ENCODE results near the gene SLFN12L. TPM values are rescaled to one million over a fixed set of nuclear protein-coding genes. Genes with fewer than 3 reads are reported as not detected.

SLFN12L gene
- polyA plus RNA-seq, 1 donor (not counting 4 experiments of a cell fraction or from before 2014, with no cell fraction given), result 0.09 TPM

DNA sequence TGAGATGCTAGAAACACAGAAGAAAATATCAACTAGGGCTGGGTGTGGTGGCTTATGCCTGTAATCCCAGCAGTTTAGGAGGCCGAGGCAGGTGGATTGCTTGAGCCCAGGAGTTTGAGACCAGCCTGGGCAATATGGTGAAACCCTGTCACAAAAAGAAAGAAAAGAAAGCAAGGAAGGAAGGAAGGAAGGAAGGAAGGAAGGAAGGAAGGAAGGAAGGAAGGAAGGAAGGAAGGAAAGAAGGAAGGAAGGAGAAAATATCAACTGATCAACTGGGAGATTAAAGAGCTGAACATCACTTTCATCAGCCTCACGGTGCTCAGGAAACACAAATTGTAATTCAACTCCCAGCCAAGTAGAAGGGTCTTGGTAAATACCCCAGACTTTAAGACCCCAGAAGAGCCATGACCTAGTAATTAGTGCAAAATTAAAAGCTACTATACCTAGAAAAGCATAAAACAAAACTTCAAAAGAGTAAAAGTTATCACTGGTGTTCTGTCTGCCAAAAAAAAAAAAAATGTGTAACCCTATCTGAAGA, 61.1 kb downstream of the SLFN12L start:
- H3K4me3 ChIP-seq (ENCODE audit: control insufficient read depth in 2 of 3, extremely low read depth in 1 of 3, insufficient read depth in 2 of 3, low read depth in 1 of 3, low read length in 3 of 3), result no peak overlapping the region
- no peaks in the 10 kb centered on the region for H4K20me1 ChIP-seq (ENCODE audit: control insufficient read depth, extremely low read depth, insufficient read depth, low read length)
- no peaks in the 10 kb centered on the region for H3K9me3 ChIP-seq (ENCODE audit: control insufficient read depth, low read depth, low read length)
- H3K4me1 ChIP-seq (ENCODE audit: control insufficient read depth, extremely low read depth, insufficient read depth, low read length), result no peaks in the 10 kb centered on the region
- no peak overlapping the region for H2AFZ ChIP-seq (ENCODE audit: control insufficient read depth, low read length)
- FAIRE-seq, result no peak
- TF ChIP-seq EZH2 (IDR thresholded peaks at IDR 0.05; ENCODE audit: low read length), result no peak
- TF ChIP-seq, protein P1, sequence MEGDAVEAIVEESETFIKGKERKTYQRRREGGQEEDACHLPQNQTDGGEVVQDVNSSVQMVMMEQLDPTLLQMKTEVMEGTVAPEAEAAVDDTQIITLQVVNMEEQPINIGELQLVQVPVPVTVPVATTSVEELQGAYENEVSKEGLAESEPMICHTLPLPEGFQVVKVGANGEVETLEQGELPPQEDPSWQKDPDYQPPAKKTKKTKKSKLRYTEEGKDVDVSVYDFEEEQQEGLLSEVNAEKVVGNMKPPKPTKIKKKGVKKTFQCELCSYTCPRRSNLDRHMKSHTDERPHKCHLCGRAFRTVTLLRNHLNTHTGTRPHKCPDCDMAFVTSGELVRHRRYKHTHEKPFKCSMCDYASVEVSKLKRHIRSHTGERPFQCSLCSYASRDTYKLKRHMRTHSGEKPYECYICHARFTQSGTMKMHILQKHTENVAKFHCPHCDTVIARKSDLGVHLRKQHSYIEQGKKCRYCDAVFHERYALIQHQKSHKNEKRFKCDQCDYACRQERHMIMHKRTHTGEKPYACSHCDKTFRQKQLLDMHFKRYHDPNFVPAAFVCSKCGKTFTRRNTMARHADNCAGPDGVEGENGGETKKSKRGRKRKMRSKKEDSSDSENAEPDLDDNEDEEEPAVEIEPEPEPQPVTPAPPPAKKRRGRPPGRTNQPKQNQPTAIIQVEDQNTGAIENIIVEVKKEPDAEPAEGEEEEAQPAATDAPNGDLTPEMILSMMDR (optimal IDR thresholded peaks at IDR 0.05 in 1 of 3, IDR thresholded peaks at IDR 0.05 in 1 of 3, conservative IDR thresholded peaks at IDR 0.05 in 1 of 3; ENCODE audit: extremely low read depth in 1 of 3, insufficient read depth in 2 of 3, low read length in 3 of 3), result no peak
- no peak for DNase-seq (ENCODE audit: low read depth, low spot score)
- H3K27ac ChIP-seq (ENCODE audit: control insufficient read depth, insufficient read depth, low read length), result no peak overlapping the region
- H3K36me3 ChIP-seq (ENCODE audit: control insufficient read depth in 2 of 2, extremely low read depth in 1 of 2, insufficient read depth in 2 of 2, low read length in 2 of 2), result no peaks in the 10 kb centered on the region
- no peaks in the 10 kb centered on the region for H3K79me2 ChIP-seq (ENCODE audit: control insufficient read depth, insufficient read depth, low read length)
- H3K27me3 ChIP-seq (ENCODE audit: control insufficient read depth, extremely low read depth, insufficient read depth, low read length), result peaks cover 10% of the 10 kb centered on the region
- H3K4me2 ChIP-seq (ENCODE audit: control insufficient read depth, extremely low read depth, insufficient read depth, low read depth, low read length), result no peak overlapping the region
- H3K9me1 ChIP-seq (ENCODE audit: control insufficient read depth, extremely low read depth, insufficient read depth, low read length), result no peaks in the 10 kb centered on the region
- H3K9ac ChIP-seq (ENCODE audit: control insufficient read depth, extremely low read depth, insufficient read depth, low read length), result no peak overlapping the region
- dilution Hi-C loops (cut with MboI; ENCODE audit: extremely low pct_ligation_motif_present, low sequenced_read_pairs), result no loop called here

DNA sequence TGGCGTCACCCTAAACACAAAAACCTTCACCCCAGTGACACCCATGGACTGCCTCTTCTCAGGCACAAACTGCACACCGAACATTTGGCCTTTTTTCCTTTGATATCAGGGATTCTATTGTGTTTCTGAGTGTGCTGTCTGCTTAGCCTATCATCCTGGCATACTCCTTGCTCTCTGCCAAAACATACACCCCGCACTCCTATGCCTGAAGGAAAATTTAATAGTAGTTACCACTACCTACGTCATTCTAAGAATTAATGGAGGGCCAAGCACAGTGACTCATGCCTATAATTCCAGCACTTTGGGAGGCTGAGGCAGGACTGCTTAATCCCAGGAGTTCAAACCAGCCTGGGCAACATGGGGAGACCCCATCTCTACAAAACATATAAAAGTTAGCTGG, 69.0 kb downstream of the SLFN12L start:
- FAIRE-seq (no peak), DNase-seq (ENCODE audit: low read depth, low spot score) (no peak)
- Histone ChIP-seq H3K4me3 (ENCODE audit: control insufficient read depth in 2 of 3, extremely low read depth in 1 of 3, insufficient read depth in 2 of 3, low read depth in 1 of 3, low read length in 3 of 3) (no peak overlapping the region), H3K4me2 (ENCODE audit: control insufficient read depth, extremely low read depth, insufficient read depth, low read depth, low read length) (no peak overlapping the region), H3K4me1 (ENCODE audit: control insufficient read depth, extremely low read depth, insufficient read depth, low read length) (no peaks in the 10 kb centered on the region), H4K20me1 (ENCODE audit: control insufficient read depth, extremely low read depth, insufficient read depth, low read length) (no peaks in the 10 kb centered on the region), H3K27me3 (ENCODE audit: control insufficient read depth, extremely low read depth, insufficient read depth, low read length) (peaks cover 8% of the 10 kb centered on the region), H3K27ac (ENCODE audit: control insufficient read depth, insufficient read depth, low read length) (no peak overlapping the region), H3K36me3 (ENCODE audit: control insufficient read depth in 2 of 2, extremely low read depth in 1 of 2, insufficient read depth in 2 of 2, low read length in 2 of 2) (no peaks in the 10 kb centered on the region), H3K9me1 (ENCODE audit: control insufficient read depth, extremely low read depth, insufficient read depth, low read length) (no peaks in the 10 kb centered on the region), H3K9ac (ENCODE audit: control insufficient read depth, extremely low read depth, insufficient read depth, low read length) (no peak overlapping the region), H3K9me3 (ENCODE audit: control insufficient read depth, low read depth, low read length) (no peaks in the 10 kb centered on the region), H3K79me2 (ENCODE audit: control insufficient read depth, insufficient read depth, low read length) (no peaks in the 10 kb centered on the region), H2AFZ (ENCODE audit: control insufficient read depth, low read length) (no peak overlapping the region)
- TF ChIP-seq EZH2 (IDR thresholded peaks at IDR 0.05; ENCODE audit: low read length), result no peak
- TF ChIP-seq, protein P1 (optimal IDR thresholded peaks at IDR 0.05 in 1 of 3, IDR thresholded peaks at IDR 0.05 in 1 of 3, conservative IDR thresholded peaks at IDR 0.05 in 1 of 3; ENCODE audit: extremely low read depth in 1 of 3, insufficient read depth in 2 of 3, low read length in 3 of 3), result no peak
- dilution Hi-C loops (cut with MboI; ENCODE audit: extremely low pct_ligation_motif_present, low sequenced_read_pairs), result no loop called here

All from keratinocyte (primary cell).